Ishikawa (cell line): ENCODE results near the gene GRAP.
A peak's percentile ranks its signal among the peaks of the same experiment; 100 is the strongest.
"Not testable (repeated sequence)": the region's sequence is repeated elsewhere in the genome, so short reads cannot be mapped to it uniquely, and the experiment has no call there.

Experiments used
- CEBPB ChIP-seq: IDR thresholded peaks from 2 replicates; pipeline ENCODE4 v1.6.1; 2012
- EGR1 ChIP-seq: IDR thresholded peaks from 2 replicates; pipeline ENCODE4 v1.6.1; 2012
- EP300 ChIP-seq: IDR thresholded peaks from 2 replicates; pipeline ENCODE4 v1.6.1; 2012; ENCODE audit warnings: borderline replicate concordance
- FOXM1 ChIP-seq: IDR thresholded peaks from 2 replicates; pipeline ENCODE4 v1.6.1; 2012; ENCODE audit warnings: low read depth, borderline replicate concordance
- NFIC ChIP-seq: IDR thresholded peaks from 2 replicates; pipeline ENCODE4 v1.6.1; 2012
- RAD21 ChIP-seq: IDR thresholded peaks from 2 replicates; pipeline ENCODE4 v1.6.1; 2012; ENCODE audit warnings: low read depth
- TAF1 ChIP-seq: IDR thresholded peaks from 2 replicates; pipeline ENCODE4 v1.6.1; 2012; ENCODE audit warnings: low read depth, mild to moderate bottlenecking
- TCF12 ChIP-seq: IDR thresholded peaks from 2 replicates; pipeline ENCODE4 v1.6.1; 2012; ENCODE audit warnings: low read depth
- TEAD4 ChIP-seq: IDR thresholded peaks from 2 replicates; pipeline ENCODE4 v1.6.1; 2012
- YY1 ChIP-seq: IDR thresholded peaks from 2 replicates; pipeline ENCODE4 v1.6.1; 2012; ENCODE audit warnings: low read depth
- ZBTB7A ChIP-seq: IDR thresholded peaks from 2 replicates; pipeline ENCODE4 v1.6.1; 2012; ENCODE audit warnings: low read depth
- TF ChIP-seq, protein P1 (sequence below): IDR thresholded peaks from 2 replicates; pipeline ENCODE4 v1.6.1; 2012
- TF ChIP-seq, protein P2 (sequence below): IDR thresholded peaks from 2 replicates; pipeline ENCODE4 v1.6.1; 2012; ENCODE audit warnings: low read depth, mild to moderate bottlenecking
- TF ChIP-seq, protein P3 (sequence below): IDR thresholded peaks from 2 replicates; pipeline ENCODE4 v1.6.1; 2012

DNA sequence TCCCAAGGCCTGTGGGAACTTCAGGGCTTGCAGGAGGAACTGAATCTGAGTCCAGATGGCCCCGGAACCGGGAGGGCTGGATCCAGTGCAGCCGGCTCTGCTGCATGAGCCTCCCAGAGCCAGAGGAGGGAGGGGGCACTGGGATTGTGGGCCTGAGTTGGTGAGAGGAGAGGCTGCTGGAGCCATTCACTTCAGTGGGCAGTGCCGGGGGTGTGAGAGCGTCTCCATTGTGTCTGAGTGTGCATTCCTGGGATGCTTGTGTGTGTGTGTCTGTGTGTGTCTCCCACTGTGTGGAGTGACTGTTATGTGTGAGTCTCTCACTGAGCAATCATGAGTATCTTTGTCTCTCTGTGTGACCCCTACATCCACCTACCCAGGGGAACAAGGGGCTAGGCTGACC lies 17.0 kb downstream of the GRAP start:
- TF ChIP-seq, protein P1, sequence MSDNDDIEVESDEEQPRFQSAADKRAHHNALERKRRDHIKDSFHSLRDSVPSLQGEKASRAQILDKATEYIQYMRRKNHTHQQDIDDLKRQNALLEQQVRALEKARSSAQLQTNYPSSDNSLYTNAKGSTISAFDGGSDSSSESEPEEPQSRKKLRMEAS: not testable (repeated sequence)
- TF ChIP-seq TAF1, RAD21, TCF12, EP300, FOXM1, YY1, ZBTB7A, EGR1, CEBPB, NFIC: not testable (repeated sequence)
- TF ChIP-seq, protein P2, sequence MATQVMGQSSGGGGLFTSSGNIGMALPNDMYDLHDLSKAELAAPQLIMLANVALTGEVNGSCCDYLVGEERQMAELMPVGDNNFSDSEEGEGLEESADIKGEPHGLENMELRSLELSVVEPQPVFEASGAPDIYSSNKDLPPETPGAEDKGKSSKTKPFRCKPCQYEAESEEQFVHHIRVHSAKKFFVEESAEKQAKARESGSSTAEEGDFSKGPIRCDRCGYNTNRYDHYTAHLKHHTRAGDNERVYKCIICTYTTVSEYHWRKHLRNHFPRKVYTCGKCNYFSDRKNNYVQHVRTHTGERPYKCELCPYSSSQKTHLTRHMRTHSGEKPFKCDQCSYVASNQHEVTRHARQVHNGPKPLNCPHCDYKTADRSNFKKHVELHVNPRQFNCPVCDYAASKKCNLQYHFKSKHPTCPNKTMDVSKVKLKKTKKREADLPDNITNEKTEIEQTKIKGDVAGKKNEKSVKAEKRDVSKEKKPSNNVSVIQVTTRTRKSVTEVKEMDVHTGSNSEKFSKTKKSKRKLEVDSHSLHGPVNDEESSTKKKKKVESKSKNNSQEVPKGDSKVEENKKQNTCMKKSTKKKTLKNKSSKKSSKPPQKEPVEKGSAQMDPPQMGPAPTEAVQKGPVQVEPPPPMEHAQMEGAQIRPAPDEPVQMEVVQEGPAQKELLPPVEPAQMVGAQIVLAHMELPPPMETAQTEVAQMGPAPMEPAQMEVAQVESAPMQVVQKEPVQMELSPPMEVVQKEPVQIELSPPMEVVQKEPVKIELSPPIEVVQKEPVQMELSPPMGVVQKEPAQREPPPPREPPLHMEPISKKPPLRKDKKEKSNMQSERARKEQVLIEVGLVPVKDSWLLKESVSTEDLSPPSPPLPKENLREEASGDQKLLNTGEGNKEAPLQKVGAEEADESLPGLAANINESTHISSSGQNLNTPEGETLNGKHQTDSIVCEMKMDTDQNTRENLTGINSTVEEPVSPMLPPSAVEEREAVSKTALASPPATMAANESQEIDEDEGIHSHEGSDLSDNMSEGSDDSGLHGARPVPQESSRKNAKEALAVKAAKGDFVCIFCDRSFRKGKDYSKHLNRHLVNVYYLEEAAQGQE: not testable (repeated sequence)
- TF ChIP-seq, protein P3, sequence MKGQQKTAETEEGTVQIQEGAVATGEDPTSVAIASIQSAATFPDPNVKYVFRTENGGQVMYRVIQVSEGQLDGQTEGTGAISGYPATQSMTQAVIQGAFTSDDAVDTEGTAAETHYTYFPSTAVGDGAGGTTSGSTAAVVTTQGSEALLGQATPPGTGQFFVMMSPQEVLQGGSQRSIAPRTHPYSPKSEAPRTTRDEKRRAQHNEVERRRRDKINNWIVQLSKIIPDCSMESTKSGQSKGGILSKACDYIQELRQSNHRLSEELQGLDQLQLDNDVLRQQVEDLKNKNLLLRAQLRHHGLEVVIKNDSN: not testable (repeated sequence)
- TF ChIP-seq TEAD4: peak; percentile 74
